ENCODE results near the gene ARID1B.
"Not testable (repeated sequence)": the region's sequence is repeated elsewhere in the genome, so short reads cannot be mapped to it uniquely, and the experiment has no call there.

Gene ARID1B

DNA sequence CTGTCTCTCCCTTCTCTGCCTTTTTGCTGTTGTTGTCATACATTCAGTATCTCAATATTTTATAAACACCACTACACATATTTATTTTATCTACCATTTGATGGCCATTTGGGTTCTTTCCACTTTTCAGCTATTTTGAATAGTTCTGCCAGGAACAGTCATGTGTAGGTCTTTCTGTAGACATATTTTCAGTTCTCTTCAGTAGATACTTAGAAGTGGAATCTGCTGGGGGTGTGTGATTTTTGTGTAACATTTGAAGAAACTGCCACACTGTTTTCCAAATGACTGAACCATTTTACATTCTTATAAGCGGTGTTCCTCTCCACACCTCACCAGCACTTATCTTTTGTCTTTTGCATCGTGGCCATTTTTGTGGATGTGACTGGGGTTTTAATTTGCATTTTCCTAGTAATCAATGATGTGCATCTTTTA lies 197.7 kb downstream of the ARID1B start:
- no peak for DNase-seq

DNA sequence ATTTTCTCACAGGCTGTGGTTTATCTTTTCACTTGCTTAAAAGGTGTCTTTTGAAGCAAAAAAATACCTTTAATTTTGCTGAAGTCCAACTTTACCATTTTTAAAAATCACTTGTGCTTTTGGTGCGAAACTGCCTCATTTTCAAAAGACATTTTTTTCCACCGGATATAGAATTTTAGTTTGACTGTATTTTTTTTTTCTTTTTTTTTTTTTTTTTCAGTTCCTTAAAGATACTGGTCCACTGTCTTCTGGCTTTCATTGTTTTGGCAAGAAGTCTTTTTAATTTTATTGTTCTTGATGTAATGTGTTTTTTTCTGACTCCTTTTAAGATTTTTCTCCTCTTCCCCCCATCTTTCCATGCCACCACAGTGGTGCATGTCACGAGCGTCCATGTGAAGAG lies 198.2 kb downstream of the ARID1B start:
- DNase-seq = no peak

DNA sequence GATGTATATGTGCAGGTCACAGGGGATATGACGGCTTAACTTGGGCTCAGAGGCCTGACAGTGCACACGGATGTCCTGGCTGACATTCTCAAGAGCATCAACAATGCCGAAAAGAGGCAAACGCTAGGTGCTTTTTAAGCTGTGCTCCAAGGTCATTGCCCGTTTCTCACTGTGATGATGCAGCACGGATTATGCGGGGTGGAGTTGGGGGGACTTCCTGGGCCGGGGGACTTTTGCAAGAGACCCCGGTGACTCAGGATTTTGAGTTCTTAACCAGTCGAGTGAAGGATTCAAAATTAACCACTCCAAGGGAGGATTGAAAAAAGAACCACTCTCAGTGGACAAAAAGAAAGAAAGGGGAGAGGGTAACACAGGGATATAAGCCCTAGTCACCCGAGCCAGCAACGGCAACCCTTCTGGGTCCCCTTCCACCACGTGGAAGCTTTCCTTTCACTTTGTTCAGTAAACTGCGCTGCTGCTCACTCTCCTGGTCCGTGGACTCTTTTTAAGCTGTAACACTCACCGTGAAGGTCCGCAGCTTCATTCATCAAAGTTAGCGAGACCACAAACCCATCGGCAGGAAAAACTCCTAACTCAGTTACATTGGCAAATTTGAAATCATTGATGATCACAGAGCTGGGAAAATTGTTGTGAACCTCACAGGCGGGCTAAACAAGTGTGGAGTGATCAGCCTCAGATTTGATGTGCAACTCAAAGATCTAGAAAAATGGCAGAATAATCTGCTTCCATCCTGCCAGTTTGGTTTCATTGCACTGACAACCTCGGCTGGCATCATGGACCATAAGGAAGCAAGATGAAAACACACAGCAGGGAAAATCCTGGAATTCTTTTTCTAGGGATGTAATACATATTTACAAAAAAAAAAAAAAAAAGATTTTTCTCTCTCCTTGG lies 199.3 kb downstream of the ARID1B start:
- DNase-seq = no peak

DNA sequence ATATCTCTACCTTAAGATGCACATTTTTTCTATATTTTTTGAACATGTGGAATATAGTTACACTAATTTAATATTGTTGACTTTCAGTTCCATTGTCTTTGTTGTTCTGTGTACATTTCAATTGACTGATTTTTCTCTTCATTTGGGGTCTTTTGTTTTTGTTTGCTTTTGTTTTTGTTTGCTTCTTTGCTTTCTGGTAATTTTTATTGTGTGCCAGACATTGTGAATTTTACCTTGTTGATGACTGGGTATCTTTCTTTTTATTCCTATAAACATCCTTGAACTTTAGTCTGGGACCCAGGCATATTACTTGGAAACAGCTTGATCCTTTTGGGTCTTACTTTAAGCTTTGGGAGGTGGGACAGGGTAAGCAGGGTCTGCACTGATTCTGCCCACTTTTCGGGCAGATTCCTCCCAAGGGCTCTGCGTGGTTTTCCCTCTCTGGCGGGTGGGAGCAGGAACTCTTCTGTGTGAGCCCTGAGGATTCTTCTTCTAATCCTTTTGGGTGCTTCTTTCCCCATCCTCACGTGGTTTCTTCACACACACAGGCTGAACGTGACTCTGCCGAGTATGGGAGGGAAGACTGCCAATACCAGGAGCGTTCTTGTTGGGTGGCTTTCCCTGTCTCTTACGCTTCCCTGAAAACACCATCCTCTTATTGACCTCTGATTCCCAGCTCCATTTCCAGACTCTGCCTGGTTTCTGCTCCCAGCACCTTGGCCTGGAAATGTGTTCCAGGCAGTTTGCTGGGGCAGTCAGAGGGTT lies 200.5 kb downstream of the ARID1B start:
- no peak for DNase-seq

DNA sequence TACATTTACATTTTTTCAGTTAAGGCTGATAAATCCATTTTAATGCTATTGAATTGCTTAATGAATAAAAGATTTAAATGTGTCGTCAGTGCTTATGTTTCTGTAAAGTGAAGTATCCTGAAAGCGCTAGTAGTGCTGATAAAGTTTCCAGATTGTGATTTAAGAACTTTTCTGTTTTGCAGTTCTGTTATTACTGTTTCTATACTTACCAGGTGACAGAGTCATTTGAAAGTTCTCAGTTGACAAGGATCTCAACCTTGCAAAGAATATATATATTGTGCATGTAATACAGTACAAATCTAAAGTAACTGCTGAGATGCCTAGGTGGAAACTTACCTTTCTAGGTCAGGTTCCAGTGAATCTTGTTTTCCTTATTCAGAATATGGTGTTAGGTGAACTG lies 201.8 kb downstream of the ARID1B start:
- no peak for DNase-seq

DNA sequence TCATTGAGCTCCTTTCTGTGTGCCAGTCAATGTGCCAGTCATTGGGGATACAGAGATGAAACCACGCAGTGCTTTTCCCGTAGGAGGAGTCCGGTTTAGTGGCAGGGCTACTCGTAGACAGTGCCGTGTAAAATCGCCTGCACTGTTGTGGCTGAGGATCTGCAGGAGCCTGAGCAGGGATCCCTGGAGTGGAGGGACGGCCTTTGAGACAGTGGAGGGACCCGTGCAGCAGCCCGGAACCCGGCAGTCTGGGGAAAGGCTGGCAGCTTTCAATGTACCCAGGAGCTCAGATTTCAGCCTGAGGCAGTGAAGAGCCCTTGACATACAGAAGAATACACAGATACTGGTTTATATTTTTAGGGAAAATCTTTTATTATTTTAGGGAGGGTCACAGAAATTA lies 203.3 kb downstream of the ARID1B start:
- DNase-seq = no peak

DNA sequence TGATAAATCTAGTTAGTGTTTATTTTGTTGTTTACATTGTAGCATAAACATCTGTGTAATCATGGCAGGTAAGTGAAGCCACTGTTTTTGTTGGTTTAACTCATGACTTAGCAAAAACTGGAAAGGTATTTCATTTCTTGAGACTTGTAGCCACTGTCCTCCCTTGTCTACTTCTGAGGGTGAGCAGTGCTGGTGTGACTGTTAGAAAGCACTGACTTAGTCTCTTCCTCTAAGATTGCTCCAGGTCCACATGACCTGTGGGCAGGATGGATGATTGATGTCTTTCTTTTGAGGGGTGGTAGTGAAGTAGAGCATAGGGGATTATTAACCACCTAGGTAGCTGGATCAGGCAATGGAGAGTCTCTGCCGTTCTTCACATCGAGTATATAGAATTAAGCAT lies 203.8 kb downstream of the ARID1B start:
- DNase-seq = no peak

DNA sequence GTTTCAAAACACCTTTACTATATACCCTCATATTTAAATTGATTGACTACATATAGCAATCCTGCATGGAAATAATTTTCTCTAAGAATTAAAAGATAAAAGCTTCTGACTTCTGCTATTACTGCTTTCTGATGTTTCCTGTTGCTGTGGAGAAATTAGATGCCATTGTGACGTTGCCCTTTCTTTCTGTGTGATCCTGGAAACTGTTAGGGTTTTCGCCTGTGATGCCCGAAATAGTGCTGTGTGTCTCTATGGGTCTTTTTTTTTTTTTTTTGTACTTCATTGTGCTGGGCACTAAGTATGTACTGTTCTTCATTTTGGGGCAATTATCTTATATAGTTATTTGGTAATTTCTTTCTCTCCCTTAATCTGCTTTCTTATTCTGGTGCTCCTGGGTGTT lies 205.0 kb downstream of the ARID1B start:
- DNase-seq = no peak

DNA sequence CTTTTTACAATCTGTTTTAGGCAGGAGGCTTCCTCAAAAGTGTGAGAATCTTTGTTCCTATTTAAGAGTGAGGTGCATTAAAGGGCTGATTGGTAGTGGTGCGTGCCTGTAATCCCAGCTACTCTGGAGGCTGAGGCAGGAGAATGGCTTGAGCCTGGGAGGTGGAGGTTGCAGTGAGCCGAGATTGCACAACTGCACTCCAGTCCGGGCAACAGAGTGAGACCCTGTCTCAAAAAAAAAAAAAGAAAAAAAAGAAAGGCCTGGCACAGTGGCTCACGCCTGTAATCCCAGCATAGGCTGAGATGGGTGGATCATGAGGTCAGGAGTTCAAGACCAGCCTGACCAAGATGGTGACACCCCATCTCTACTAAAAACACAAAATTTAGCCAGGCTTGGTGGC lies 205.7 kb downstream of the ARID1B start:
- DNase-seq = not testable (repeated sequence)

DNA sequence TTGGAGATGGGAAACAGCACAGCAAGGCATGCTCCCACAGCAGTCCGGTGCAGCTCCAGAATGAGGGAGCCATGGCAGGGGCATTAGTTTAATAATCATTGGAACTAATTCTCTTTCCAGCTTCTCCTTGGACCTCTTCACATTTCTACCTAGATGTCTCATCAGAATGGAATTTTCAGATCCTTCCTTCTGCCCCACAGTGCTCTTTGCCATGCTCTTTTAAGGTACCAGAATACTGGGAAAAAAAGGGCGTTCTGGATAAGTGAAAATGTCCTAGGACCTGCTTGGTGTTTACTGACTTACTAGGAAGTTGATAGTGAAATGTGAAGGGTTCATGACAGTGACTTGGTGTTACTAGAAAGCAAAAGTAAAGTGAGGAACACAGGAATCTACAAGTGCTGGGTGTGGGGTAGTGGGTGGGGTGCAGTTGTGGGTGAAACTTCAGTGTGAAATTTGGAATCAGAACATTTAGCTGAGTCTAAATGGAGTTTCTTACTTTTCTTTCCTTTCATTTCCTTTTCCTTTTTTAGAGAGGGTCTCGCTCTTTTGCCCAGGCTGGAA lies 207.1 kb downstream of the ARID1B start:
- DNase-seq = peak; percentile 17

DNA sequence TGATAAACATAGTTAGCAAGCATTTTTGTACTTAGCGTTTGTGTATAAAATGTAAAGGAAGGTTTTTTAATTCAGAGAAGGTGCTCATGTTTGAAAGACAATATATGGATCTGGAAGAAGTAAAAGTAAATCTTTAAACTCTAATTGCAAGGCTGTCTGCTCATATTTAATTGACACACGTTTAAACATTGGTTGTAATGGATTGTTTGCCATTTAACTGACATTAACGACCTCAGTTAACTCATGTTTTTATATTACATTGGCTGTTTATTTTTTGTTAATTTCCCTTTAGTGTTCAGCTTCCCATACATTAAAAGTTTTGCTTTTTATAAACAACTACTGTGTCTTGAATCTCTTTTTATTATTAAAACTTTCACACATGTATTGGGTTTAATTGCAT lies 208.1 kb downstream of the ARID1B start:
- no peak for DNase-seq

DNA sequence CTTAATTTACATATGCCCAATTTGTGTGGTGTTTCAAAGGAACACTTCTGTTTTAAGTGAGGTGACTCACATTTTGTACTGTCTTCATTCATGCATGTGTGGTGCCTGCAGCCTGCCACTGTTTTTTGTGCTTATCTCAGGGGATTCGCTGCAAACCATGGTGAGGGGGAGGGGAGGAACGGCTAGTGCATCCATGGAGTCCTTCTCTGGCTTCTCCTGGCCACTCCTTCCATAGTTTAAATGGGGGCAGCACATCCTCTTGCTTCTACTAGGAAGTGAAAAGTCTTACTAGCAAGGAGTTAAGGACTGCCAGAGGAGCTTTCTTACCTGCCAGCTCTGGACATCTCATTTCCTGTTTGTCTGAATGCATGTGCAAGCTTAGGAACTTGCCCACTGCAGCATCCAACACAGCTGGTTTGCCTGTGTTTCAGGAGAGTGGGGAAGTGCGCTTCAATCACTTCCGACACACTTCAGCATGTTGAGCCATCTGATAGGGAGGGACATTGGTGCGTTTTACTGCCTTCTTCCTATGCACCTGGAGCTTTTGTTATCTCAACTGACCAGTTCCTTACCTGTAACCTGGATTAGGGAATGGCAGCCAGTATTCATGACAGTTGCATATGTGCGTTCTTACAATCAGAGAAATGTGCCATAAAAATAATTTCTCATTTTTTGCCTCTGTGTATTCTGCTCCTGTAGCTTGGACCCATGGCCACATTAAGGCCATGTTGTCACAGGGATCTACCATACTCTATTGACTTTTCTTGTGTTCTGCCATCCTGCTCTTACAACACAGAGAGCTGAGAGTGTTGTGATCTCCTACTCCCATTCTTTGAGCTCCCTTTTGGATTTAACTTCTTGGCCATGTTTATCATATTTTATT lies 211.3 kb downstream of the ARID1B start:
- DNase-seq = no peak

DNA sequence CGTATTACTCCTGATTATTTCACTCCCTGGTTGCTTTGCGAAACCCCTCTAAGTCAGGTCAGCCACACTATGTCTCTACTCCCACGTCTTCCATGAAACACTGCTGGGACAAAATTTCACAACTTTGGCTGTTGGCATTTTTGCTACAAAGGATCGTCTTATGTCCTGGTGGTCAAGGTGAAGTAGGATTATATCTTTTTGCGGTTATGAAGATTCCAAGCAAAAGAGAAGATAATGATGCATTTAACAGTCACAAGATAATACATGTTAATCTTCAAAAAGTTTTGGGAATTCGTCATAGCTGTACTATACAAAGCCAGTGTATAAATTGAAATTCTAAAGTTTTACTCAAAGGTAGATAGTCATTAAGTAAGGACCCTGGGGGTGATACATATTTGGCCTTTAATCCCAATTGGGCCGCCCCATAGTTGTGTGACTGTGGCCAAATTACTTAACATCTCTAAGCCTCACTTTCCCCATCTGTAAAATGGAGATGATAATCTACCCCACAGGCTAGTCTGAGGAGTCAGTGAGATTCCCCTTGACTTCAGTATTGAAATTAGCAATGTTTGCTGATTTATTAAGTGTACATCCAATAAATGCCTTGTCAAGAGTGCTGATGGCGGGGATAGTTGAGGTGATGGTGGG lies 212.1 kb downstream of the ARID1B start:
- no peak for DNase-seq

DNA sequence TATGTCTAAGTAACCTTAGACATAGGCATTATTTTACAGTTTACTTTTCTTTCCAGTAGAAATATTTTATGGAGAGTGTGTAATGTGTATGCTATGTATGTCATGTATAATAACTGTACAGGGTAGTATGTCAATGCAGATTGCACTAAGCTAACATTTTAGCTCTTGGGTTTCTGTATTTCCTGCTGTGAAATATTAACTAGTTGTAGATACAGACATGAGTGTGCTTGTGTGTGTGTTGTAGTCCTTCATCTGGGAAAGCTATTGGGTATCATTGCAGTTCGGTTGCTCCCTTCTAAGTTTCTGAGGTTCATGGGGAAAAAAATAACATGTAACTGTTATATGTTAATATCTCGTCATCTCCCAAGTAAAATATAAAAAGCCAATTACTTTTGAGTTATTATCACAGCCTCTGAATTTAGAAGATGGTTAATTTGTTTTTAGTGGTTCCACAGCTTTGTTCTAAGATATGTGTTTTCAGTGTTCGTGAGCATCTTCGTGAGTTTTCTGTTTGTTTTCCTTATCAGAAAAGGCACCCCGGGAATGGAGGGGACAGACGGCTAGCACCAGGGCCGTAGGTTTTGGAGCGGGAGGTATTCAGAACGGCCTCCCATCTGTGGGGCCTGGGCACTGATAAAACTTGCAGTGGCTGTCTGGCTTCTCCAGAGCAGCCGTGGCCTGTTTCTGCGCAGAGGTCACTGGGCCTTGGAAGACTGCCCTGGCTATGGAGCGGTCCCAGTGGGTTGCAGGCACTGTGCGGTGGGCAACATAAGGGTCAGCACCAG lies 215.0 kb downstream of the ARID1B start:
- DNase-seq = no peak

DNA sequence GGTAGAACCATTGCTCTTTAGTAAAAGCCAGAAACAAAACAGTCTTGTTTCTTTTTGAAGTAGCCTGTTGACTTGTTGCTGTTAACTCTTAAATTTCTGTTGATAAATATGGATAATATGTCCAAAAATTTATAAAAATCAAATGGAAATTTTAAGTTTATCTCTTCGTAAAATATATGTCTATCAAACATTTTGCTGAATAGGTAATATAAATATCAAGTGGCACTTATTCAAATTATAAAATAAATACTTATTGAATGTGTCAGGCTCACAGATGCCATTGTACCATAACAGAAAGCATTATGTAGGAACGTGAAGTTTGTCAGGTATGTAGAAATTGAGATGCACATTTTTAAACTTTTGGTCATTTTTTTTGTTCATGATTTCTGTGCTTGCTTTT lies 216.5 kb downstream of the ARID1B start:
- DNase-seq = no peak

DNA sequence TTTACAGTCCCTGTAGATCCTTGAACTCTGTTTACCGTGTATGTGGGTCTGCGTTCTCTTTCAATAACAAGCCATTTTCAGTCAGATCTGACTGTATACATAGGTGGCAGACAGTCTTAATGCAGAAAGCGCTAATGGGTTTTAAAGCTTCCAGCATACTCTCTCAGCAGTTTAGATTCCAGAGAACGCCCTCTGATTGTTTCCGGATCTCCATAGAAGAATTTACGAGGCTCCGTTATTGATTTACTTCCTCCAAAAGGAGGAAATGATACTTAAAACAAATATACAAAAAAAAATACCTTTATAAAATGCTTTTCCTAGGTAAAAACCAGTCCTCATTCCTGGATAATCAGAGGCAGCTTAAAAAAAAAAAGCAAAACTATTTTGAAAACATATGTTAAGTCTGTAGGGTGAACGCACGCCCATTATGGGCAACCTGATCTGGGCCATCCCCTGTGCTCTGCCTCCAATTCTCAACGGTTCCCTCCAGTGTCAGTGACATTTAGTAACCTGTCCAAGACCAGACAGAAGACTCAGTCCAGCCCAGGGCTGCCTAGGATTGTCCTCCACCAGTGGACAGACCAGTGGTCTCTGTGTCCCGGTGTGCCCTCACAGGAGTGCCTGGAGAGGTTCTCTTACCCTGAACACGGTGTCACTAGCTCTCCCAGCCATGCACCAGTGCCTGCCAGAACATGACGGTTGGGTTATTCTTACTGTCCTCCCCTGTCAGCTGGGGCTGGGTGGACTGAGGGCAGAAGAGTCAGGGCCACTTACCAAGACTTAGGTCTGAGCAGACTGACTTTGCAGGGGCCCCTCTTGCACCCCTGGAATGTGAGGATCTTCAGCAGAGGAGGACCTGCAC lies 217.3 kb downstream of the ARID1B start:
- no peak for DNase-seq

DNA sequence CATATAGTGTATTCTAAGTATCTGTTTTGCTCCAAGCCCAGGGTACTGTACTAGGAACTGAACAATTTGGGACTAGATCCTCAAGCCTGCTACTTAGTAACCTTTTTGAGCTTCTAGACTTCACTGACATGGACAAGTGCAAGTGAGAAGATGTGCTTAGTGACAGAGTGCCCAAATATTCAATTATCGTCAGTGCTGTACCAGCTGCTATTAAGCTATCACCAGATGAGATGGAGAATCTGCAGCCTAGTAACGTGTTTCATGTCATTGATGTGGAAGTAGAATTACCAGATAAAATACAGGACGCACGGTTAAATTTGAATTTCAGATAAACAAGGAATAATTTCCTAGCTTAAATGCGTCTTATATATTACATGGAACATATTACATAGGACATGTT lies 218.3 kb downstream of the ARID1B start:
- no peak for DNase-seq

DNA sequence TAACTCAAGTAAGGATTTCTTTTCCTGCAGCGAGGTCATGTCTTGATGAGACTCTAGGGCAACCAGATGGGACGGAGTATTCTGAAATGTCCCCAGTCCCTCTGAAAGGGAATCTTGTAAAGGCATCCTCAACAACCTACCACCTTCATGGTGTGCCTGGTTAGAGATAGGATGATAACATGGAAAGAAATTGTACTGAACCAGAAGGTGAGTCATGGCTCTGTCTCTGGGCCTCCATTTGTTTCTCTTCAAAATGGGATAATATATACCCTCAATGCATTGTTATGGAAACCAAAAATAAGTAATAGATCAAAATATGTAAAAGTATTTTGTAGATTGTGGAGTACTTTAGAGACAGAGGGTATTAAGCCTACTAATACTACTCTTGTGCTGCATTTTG lies 219.1 kb downstream of the ARID1B start:
- no peak for DNase-seq

DNA sequence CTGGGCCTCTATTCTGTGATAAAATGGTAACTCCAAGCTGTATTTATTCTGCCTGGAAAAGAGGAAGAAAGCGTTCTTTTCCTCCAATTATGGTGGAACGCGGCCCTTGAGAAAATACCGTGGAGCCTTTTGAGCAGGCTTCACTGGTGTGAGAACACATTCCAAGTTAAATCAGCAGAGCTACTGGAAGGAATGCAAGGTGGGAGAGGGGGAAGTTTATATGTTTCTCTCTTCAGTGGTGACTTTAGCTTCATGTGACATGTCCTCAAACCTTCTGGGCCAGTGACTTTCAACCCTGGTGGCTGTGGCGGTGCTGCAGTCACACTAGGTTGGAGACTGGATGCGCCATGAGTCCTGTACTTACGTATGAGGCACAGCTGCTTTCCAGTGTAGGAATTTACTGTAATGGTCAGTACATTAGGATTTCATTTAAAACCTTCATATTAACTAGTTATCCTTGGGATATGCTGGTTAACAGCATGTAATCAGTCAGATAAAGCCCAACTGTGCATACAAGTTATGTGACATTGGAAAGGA lies 221.7 kb downstream of the ARID1B start:
- DNase-seq = no peak

DNA sequence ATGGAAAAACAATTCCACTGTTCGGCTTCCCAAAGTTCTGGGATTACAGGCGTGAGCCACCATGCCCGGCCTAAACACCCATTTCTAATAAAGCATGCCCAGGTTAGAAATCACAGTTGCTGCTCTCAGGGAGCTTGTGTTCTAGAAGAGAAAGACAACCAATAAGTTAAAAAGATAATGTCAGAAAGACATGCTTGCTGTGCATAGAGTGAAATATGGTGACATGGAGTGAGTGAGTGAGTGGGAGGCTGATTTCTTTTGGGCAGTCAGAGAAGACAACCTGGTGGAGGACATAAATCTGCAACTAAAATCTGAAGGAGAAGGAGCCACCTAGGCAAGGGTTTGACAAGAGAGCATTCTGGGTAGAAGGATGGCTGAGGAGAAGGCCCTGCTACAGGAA lies 222.6 kb downstream of the ARID1B start:
- DNase-seq = no peak

All from stimulated activated CD4-positive, alpha-beta T cell treated with anti-CD3 and anti-CD28 coated beads, Interleukin-15, amount 100 ng/mL, for 24 hours (primary cell).